ENCODE data around the gene ACAT2.

- TF ChIP-seq CTCF (IDR thresholded peaks at IDR 0.05) (no peak), POLR2A (IDR thresholded peaks at IDR 0.05) (no peak)
These were observed 42.7 kb downstream of the ACAT2 start for GRCh38 chr6:159804504-159804903.
